ENCODE data around the gene RTP2.

The RTP2 gene

DNA sequence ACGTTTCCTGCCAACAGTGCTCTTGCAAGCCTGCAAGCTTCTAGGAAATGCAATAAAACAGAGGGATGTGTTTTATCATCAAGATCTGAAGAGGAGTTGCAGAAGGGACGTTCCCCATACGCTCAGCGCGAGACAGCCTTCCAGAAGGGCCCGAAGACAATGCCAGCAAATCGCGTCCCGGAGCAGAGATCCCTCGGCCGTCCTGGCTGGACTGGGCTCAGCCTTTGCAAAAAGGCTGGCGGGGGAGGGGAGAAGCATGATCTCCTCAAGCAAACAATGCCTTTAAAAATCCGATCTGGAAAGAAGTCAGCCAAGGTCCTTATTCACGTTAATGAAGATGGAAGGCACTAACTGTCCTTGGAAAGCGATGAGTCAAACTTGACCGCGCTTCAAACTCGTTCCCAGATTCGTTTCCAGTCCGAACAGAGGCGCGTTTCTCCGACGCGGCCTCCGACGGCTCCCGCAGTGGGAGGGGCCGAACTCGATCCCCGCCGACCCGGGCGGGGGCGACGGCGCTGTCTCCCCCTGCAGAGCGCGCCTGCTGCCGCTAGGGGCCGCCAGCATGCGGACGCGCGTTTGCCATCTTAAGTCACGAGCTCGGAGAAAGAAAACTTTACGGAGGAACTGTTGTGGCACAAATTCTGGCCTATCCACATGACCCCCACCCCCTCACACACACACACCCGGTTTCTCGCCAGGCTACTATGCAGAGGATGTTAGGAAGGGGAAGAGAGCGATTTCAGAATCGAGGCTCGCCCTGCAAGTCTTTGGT lies 37.4 kb upstream of the RTP2 start:
- intact Hi-C loops (cut with DNase I) = loop anchor here (1.0 to 5.0 kb wide), 2 partner anchors 1409 to 1493 kb away; no protein-coding TSS in a partner anchor
- DNase-seq = peak in 9 of 10 donors; percentile 58 to 95 (median 74)

DNA sequence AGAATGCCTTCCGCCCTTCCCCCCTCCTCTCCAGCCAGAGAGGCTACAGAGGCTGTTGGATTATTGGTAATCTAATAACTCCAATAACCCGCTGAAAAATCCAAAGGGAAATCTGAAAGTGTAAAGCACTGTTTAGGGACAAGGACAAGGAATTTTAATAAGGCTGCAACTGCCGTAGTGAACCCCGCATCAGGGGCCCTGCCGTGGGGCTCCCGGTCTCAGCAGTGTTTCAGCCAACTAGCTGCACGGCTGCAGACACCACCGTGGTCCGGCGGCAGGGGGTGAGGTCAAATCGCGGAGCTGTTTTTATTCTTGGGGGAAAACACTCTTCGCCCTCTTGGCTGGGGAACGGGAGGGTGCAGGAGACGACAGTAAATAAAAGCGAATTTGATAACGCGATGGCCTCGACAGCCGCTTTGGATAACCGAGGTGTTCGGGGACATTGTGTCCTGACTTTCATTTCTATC lies 36.8 kb upstream of the RTP2 start:
- peak in 2 of 10 donors; percentile 31 to 48 for DNase-seq
- intact Hi-C loops (cut with DNase I) = loop anchor here (1.0 to 5.0 kb wide), 2 partner anchors 1409 to 1493 kb away; no protein-coding TSS in a partner anchor

DNA sequence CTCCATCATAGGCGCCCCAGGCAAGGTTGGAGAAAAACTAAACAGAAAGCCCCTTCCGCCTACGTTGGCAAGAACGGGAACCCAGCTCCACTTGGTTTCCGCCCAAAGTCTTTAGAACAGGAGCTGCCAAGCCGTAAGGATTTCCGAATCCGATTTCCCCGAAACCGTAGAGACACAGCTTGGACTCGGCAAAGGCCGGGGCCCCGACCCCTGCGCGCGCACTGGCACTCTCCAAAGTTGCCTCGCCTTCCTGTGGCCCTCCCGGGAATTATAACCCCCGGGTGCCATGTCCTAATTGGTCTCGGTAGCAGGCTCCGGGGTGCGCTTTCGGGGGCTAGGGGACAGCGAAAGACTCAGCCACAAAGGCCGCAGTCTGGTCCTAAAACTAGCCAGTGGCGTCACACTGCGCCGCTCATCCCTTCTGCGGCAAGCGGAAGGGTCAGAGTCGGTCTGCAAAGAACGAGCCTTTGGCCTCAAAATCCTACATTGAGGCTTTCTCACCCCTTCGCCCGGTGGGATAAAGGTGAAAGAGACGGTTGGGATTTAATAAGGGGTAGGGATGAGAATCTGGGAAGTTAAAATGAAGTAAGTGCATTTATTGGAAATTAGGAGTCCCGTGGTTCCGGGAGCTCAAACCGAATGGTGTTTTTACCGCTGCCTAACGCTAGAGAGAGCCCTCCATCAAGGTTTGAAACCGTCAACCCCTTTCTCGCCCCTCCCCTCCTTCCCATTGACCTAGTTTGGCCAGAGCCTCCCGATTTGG lies 36.2 kb upstream of the RTP2 start:
- DNase-seq = peak; percentile 73 to 96 (median 80)

DNA sequence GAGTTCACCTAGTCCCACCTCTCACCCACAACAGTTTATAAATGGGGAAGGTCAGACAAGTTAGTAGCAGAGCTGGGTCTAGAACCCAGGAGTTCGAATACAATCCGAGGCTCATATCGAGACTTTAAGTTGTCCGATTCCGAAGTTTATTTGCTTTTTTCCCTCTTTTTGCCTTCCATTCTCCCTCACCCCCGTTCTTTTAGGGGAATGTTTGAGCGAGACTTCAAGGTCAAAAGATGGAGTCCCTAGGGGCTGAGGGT lies 35.6 kb upstream of the RTP2 start:
- intact Hi-C loops (cut with DNase I) = loop anchor here (5.0 kb wide), 1 partner anchor 1494 kb away; no protein-coding TSS in a partner anchor

More for the DNA sequence above, 36.2 kb upstream of the RTP2 start:
- intact Hi-C loops (cut with DNase I) = loop anchor here (1.0 to 5.0 kb wide), 2 partner anchors 1410 to 1494 kb away; no protein-coding TSS in a partner anchor

DNA sequence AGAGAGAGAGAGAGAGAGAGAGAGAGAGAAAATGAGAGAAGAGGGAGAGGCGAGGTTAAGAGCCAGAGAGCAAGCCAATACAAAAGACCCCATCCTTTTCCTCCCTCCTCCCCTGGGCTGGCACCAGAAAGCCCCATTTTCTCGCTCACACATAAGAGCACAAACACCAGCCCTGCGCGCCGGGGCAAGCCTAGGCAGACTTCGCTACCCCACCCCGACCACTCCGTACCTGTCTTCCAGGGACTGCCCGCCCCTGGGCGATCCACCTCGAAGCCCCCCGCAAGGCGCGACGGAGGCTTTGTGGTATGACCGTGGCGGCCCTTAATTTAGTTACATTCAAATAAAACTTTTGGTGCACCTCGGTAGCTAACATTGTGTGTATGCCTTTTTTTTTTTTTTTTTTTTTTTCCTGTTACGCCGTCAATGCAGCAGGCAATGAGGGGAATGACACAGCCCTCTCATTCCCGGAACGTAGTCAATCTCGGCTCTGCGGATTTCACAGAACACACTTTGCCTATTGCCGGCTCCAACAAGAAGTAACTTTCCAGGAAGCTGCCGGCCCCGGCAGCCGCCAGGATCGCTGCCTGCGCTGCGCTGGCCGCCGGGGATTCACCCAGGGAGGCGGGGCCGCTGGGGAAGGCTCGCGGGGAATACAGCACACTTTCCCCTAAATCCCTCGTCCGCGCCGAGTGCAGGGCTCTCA lies 35.2 kb upstream of the RTP2 start:
- intact Hi-C loops (cut with DNase I) = loop anchor here (5.0 kb wide), 1 partner anchor 1495 kb away; no protein-coding TSS in a partner anchor
- peak in 4 of 10 donors; percentile 51 to 92 (median 58) for DNase-seq

More for the DNA sequence above, 35.6 kb upstream of the RTP2 start:
- no peak for DNase-seq

DNA sequence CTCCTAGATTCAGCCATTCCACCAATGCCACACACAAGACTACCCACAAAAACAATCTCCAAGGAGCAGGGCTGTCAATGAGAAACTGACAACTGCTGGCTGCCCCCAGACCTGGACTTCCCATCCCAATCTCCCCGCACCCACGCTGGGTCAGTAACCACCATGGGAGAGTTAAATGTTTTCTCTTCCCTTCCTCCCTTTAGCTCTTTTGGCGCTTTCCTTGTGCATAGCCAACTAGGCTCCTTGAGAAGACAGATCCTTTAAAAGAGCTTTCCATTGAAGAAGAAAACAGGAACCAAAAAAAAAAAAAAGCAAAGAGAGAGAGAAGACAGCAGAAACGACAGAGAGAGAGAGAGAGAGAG lies 34.6 kb upstream of the RTP2 start:
- DNase-seq = no peak
- intact Hi-C loops (cut with DNase I) = loop anchor here (5.0 kb wide), 1 partner anchor 1495 kb away; no protein-coding TSS in a partner anchor

DNA sequence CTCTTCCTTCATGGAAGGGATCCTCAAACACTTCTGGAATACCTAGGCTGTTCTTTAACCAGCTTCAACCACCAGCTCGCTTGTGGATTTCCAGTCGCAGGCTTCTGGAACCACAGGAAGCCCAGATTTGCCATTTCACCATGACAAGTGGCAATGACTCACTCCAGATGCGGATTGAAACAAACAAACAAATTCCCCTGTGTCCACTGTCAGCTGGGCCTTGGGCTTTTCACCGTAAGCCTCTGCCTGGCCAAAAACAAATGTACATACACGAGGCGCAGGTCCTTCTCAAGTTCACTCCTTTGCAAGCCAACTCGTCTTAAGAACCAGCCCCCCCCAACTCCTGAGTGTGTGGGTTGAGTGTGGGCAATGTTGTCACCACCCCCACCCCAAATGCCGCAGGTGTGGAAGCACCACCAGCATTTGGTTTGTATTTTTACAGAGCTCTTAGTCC lies 34.1 kb upstream of the RTP2 start:
- intact Hi-C loops (cut with DNase I) = loop anchor here (5.0 kb wide), 1 partner anchor 1496 kb away; no protein-coding TSS in a partner anchor

DNA sequence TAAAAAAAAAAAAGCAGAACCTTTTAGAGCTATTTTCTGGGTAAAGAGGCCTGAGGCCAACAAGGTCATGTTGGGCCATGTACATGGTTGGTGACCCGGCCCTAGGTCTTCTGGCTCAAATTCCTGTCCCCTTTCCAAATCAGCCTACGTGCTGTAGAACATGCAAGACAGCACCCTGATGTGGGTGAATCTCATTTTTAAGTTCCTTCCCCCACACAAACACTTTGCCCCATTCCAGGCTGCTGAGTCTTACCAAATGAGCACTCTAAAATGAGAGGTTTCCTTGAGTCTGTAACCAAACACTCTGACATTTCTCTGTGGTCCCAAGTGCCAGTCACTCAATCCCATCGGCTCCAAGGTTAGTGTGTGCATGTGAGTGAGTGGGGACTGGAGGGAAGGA lies 33.5 kb upstream of the RTP2 start:
- intact Hi-C loops (cut with DNase I) = loop anchor here (5.0 kb wide), 1 partner anchor 1496 kb away; no protein-coding TSS in a partner anchor

More for the DNA sequence above, 34.1 kb upstream of the RTP2 start:
- peak in 1 of 10 donors; percentile 85 for DNase-seq

DNA sequence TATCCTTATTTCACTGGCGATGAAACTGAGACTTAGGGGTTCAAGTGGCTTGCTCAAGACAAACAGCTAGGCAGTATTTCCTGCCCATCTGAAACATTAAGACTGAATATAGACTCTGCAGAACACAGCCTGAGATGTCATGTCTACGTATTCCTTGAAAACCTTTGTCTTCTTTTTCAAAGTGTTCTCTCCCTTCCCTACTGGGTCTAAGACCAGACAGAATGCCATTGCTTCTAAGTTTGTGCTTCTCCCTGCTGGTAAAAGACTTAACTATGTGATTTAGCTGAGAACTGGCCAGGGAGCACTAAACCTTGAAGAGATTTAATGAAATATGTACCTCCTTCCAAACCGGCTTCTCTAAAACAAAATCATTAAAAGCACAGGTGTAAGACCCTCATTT lies 33.0 kb upstream of the RTP2 start:
- DNase-seq = no peak
- intact Hi-C loops (cut with DNase I) = loop anchor here (5.0 kb wide), 1 partner anchor 1497 kb away; no protein-coding TSS in a partner anchor

More for the DNA sequence above, 33.5 kb upstream of the RTP2 start:
- DNase-seq = no peak

DNA sequence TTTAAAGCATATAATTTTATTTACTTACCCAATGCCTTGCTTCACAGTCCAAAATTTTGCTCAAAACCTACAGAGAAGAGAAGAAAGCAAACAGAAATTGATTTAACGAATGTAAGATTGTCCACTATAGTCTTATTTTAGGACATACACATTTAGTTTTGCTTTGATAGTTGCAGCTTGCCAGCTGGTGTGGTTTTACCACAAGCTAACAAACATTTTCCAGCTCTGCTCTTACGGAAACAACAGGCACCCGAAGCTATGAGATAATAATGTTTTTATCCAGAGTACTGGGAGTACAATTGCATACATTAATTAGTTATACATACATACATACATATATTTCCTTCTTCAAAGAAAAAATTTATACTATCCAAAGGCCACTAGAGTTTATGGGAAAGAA lies 32.5 kb upstream of the RTP2 start:
- intact Hi-C loops (cut with DNase I) = loop anchor here (5.0 kb wide), 1 partner anchor 1497 kb away; no protein-coding TSS in a partner anchor
- DNase-seq = no peak

DNA sequence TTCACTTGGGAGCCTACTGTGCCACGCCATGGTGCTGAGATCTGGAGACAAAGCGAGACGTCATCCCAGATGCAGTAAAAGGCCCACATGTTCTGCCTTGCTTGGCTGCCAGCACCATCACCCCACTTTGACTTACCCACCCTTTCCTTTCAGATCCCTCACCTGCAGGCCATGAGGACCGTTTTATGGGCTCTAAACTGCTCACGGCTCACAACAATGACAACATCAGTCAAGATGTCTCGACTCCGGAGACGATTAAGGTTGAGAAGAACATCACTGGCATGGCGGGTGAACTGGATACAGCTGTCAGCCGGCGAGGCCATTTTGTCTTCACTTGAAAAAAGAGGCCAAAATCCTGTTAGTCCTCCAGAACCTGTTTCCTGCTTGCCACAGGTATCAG lies 31.0 kb upstream of the RTP2 start:
- DNase-seq = no peak
- intact Hi-C loops (cut with DNase I) = no loop called here

DNA sequence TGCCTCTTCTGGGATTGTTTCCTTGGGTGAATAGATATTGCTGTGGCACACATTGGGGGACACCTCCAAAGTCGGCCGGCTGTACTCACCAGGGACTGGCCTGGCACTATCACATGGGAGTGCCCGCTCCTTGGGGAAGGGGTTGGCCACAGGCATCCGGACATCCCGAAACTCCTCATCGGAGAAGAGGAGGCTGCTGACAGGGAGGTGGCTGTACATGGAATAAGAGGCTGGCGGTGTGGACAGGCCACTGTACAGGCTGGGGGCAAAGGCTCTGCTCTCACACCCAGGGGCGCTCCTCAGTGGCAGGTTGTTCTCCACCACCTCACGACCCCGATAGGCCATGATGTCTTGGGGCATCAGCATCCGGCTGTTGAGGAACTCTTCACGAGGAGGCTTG lies 27.2 kb upstream of the RTP2 start:
- intact Hi-C loops (cut with DNase I) = no loop called here
- no peak for DNase-seq

DNA sequence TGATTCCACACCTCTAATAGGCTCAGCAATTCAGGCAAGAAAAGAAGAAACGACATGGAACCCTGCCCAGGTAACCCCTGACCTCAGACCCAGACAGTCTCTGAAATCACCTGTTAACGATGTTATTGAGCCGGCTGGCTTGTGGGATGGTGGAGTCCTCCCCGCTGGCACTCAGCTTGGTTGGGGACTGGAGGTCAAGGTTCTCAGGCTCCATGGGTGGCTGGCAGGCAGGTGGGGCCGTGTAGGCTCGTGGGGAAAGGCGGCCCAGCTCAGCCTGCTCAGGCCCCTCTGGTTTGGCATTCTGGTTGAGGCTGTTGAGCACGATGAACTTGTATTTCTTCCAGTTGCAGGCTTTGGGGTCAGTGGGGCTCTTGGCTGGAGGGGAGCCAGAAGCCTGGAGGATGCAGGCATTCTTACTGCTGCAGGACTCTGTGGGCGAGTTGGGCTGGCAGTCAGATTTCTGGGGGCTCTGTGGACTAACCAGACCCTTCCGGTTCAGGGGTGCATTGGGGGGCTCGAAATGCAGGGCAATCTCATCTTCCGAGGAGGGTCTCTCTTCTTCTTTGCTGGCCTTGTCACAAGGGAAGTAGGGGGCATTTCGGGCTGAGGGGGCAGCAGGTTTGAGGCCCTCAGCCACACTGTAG lies 26.7 kb upstream of the RTP2 start:
- no peak for DNase-seq
- intact Hi-C loops (cut with DNase I) = no loop called here

DNA sequence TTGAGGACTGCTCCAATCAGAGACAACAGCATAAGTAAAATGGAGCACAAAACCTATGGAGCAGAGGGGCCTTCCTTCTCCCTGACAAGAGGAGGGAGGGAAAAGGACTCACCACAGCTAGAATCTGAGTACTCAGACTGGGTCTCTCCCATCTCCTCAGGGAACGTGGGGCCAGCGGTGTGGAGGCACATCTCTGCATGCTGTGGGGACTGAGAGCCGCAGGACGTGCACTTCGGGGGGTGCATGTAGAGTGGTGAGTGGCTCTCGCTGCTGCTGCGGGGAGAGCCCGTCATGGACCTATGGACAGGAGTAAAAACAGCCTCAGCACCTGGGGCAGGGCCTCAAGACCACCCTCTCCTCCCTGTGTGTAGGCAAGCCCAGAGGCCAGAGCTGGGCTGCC lies 25.9 kb upstream of the RTP2 start:
- intact Hi-C loops (cut with DNase I) = no loop called here
- DNase-seq = no peak

DNA sequence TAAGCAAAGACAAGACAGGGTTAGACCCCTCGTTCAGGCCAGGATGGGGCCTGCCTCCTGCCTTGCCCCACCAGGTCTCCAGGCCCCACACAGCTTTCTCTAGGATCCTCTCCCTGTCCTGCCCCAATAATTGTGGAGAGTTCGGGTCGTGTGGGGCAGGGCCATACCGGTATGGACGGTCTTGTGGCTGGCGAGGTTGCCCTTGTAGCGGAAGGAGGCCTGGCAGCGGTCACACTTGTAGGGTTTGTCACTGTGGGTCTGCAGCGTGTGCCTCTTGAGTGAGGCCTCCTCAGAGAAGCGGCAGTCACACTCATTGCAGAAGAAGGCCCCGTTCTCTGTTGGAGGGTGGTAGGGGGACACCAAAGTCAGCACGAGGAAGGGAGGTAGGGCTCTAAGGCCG lies 24.2 kb upstream of the RTP2 start:
- intact Hi-C loops (cut with DNase I) = no loop called here
- DNase-seq = no peak

DNA sequence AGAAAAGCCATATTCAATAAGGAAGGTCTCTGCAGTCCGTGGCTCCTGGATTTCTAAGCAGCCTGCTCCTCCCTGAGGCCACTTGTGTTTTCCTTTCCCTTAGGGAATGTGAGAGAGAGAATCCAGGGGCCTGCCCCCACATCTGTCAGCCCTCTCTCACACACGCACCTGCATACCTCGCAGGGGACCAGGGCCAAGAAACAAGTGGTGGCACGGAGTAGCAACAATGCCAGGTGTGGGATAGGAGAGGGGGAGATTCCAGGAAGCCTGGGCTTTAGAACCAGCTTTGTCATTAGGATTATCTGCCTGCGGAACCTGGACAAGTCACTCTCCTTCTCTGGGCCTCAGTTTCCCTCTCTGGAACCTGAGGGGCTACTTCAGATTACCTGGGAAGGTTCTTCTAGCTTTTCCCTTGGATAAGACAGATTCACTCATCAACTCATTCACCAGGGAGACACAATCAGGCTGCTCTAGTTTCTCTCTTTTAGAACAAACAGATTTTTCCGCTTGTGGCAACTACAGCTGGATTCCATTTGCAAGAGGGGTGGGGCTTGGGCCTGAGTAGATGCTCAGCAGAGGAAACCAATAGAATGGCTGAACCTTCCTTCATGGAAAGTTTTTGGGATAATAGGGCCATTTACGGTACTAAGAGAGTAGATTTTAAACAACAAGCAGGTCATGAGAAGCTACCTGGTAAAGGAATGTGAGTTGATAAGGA lies 23.5 kb upstream of the RTP2 start:
- intact Hi-C loops (cut with DNase I) = no loop called here
- no peak for DNase-seq

DNA sequence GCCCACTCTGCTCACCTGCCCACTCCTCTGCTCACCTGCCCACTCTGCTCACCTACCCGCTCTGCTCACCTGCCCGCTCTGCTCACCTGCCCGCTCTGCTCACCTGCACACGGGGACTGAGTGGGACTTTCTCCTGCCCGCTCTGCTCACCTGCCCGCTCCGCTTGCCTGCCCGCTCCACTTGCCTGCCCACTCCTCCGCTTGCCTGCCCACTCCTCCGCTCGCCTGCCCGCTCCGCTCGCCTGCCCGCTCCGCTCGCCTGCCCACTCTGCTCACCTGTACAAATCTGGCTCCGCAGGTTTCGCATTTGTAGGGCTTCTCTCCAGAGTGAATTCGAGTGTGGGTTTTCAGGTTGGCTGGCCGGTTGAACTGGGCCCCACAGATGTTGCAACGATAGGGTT lies 22.9 kb upstream of the RTP2 start:
- no peak for DNase-seq
- intact Hi-C loops (cut with DNase I) = no loop called here

DNA sequence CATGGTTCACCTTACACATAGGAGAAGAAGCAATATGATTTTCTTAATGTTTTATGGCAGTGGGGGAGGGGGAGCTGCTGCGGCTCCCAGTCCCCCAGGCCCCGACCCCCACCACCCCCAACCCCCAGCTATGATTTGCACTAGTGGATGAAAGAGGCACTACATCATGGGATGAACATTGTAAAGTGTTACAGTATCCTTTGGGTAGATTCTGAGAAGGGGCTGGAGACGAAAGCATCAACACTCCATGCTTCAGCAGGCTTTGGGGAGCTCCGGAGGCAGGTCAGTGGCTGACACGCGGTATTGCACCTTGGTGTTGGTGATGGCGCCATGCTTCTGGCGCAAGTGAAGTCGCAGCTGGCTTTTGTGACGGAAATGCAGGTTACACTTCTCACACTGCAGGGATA lies 19.9 kb upstream of the RTP2 start:
- intact Hi-C loops (cut with DNase I) = no loop called here
- no peak for DNase-seq

DNA sequence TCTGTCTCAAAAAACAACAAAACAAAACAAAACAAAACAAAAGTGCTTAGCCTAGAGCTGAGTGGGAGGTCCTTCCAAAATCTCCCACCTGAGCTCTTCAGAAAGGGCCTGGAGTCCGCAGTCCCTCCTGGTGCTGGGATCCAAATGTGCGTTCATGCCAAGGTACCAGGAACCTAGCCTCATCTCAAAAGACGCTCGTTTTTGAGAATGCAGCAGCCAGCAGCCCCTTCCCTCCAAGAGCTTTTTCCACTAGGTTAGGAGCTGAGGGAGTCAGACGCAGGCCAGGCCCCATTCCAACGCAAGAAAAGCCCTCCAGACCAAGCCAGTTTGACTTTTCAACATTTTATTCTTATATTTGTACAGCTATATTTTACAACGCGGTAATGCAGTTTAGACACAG lies 18.7 kb upstream of the RTP2 start:
- DNase-seq = no peak
- intact Hi-C loops (cut with DNase I) = no loop called here

DNA sequence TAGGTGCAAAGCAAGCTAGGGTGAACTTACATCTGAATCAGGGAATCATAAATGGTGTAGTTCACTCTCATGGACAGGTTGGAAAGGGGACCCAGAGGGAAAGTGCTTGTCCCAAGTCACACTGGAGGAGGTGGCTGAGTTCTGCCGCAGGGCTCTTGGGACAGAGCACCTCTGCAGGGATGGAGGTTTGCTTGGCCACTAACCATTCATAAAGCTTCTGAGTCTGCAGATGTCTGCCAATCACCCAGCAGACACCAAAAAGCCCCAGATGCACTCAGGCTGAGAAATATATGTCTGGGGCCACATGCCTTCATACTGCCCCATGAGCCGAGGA lies 17.9 kb upstream of the RTP2 start:
- intact Hi-C loops (cut with DNase I) = no loop called here
- DNase-seq = no peak

All from posterior cingulate gyrus (tissue), 11 donors.